GM21381 (cell line): ENCODE measurements around the gene ARHGEF17.
"Not testable (repeated sequence)": the region's sequence is repeated elsewhere in the genome, so short reads cannot be mapped to it uniquely, and the experiment has no call there.

Source experiments
- ATAC-seq: cut with Tn5 transposase; IDR thresholded peaks from one replicate; pipeline ENCODE4 v1.9.1; 2021; ENCODE audit warnings: mild to moderate bottlenecking, moderate library complexity; ENCODE audit not compliant: unreplicated experiment

ARHGEF17 gene, protein sequence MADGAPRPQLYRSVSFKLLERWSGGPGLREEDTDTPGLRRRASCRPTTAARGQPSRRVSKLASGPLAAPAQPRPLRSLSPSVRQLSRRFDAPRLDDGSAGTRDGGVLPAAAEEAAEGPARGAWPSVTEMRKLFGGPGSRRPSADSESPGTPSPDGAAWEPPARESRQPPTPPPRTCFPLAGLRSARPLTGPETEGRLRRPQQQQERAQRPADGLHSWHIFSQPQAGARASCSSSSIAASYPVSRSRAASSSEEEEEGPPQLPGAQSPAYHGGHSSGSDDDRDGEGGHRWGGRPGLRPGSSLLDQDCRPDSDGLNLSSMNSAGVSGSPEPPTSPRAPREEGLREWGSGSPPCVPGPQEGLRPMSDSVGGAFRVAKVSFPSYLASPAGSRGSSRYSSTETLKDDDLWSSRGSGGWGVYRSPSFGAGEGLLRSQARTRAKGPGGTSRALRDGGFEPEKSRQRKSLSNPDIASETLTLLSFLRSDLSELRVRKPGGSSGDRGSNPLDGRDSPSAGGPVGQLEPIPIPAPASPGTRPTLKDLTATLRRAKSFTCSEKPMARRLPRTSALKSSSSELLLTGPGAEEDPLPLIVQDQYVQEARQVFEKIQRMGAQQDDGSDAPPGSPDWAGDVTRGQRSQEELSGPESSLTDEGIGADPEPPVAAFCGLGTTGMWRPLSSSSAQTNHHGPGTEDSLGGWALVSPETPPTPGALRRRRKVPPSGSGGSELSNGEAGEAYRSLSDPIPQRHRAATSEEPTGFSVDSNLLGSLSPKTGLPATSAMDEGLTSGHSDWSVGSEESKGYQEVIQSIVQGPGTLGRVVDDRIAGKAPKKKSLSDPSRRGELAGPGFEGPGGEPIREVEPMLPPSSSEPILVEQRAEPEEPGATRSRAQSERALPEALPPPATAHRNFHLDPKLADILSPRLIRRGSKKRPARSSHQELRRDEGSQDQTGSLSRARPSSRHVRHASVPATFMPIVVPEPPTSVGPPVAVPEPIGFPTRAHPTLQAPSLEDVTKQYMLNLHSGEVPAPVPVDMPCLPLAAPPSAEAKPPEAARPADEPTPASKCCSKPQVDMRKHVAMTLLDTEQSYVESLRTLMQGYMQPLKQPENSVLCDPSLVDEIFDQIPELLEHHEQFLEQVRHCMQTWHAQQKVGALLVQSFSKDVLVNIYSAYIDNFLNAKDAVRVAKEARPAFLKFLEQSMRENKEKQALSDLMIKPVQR (N-terminal part only)

DNA sequence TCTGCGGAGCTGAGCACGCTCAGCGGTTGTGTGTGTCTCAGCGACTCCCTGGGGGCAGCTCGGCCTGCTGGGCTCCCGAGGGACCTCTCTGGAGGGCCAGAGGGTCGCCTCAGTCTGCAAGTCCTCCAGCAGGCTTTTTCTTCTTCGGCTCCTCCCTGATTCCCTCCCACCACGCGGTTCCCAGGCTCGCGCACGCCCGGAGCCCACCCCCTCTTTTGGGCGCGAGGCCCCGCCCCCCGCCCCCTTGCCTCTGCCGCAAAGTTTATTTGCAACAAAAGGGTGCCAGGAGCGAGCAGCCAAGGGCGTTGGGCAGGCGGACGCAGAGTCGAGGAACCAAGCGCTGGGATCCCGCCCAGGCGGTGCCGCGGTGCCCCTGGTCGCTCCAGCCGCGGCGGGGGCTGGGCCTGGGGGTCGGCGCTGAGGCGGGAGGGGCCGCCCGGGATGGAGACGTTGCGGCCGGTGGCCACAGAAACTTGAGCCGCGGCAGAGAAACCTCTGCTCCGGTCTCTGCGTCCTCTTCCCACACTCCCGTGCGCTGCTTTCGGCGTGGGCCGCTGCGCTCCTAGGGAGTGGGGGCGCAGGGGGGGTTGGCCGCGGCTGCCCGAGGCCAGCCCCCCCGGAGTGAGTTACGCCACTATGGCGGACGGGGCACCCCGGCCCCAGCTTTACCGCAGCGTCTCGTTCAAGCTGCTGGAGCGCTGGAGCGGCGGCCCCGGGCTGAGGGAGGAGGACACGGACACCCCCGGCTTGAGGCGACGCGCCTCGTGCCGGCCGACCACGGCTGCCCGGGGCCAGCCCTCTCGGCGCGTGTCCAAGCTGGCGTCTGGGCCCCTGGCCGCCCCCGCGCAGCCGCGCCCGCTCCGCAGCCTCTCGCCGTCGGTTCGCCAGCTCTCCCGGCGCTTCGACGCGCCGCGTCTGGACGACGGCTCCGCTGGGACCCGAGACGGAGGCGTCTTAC, at the start of gene ARHGEF17:
ARHGEF17 (plus strand) TSS at position 274 of the 958 bp plus-strand sequence; CDS start at position 637, 363 bp downstream.
- ATAC-seq, result peak; percentile 17

- no peak for ATAC-seq
These were observed 48.5 kb upstream of the ARHGEF17 start for GRCh38 chr11:73259406-73260126.

- no peak for ATAC-seq
These were observed 48.0 kb upstream of the ARHGEF17 start for GRCh38 chr11:73260127-73260457.

DNA sequence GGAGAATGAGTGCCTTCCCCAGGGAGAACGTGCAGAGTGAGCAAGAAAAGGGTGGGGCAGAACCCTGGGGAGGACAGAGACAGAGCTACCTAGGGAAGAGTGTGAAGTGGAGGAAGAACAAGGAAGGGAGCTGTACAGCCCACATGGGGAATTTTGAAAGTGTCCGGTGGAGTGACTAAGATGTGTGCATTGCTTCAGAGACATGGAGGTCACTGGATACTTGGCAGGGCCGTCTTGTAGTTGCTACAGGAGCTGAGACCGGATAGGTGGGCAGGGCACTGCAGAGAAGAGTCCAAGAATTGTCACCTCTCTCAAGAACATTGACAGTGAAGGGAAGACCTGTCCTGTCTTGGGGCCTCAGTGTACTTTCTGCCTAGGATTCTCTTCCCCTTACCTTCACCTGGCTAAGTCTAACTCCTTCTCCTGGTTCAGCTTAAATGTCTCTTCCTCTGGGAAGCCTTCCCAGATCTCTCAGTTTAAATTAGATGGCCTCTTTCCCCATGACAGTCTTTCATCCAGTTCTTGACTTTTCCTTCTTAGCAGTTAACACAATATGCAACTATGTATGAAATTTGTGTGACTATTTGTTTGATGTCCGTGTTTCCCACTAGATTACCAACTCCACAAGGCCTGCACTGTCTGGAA, 45.1 kb upstream of the ARHGEF17 start:
- no peak for ATAC-seq

- ATAC-seq, result no peak
These were observed 44.4 kb upstream of the ARHGEF17 start for GRCh38 chr11:73263640-73264039.

GRCh38 chr11:73265278-73265810, 42.7 kb upstream of the ARHGEF17 start:
- ATAC-seq, result no peak

DNA sequence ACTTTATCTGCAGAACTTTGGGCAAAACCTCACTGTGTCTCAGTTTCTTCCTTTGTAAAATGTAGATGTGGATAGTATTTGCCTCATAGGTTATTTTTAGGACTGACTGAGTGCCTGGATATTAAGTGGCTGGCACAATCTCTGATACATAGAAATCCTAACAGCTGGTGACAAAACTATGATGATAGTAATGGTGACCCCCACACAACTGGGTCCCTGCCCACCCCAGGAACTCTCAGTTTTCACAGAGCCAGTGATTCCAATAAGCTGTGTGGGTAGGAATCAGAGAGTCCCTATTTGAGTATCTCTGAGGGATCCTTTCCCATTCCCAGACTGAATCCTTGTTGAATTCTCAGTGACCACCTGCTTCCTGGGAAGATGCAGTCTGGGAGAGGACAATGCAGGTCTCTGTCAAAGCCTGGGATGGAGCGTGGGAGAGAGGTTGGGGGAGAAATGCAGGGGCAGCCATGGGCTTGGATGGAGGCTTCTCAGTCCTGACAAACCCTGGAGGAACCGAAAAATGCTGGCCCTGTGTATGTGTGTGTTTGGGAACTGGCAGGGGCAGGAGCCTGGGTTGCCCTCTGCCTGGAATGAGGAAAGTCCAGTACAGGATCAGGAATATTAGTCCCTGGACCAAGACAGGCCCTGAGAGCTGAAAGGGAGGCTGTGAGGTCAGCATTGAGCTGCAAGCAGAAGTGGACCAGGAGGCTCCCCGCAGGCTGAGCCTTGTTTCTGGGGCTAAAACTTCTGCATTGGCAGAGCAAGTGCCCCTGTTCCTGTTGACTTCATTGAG, 42.0 kb upstream of the ARHGEF17 start:
- ATAC-seq, result no peak

- no peak for ATAC-seq
These were observed 41.4 kb upstream of the ARHGEF17 start for GRCh38 chr11:73266646-73267020.

- ATAC-seq, result no peak
These were observed 40.8 kb upstream of the ARHGEF17 start for GRCh38 chr11:73267122-73267846.

DNA sequence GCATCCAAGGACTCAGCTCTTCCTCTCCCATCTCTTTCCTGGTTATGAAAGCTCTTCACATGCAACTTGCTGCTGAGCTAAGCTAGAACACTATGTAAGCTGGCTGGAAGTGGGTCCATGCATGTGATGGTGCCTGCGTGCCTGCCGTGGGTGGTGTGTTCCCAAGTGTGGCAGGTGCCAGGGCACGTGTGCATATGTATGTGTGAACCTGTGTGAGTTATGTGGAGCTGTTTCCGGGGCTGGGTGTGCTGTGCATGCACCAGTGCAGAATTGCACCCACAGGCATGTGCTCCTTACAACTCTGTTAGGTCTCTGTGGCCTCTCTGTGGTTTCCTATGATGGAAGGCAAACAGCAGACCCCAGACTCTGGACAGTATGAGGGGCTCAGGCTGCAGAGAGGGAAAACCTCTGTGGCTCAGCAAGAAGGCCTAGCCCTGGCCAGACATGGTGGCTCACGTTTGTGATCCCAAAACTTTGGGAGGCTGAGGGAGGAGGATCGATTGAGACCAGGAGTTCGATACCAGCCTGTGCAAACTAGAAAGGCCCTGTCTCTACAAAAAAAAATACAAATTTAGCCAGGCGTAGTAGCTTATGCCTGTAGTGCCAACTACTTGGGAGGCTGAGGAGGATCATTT, 40.1 kb upstream of the ARHGEF17 start:
- ATAC-seq, result no peak

DNA sequence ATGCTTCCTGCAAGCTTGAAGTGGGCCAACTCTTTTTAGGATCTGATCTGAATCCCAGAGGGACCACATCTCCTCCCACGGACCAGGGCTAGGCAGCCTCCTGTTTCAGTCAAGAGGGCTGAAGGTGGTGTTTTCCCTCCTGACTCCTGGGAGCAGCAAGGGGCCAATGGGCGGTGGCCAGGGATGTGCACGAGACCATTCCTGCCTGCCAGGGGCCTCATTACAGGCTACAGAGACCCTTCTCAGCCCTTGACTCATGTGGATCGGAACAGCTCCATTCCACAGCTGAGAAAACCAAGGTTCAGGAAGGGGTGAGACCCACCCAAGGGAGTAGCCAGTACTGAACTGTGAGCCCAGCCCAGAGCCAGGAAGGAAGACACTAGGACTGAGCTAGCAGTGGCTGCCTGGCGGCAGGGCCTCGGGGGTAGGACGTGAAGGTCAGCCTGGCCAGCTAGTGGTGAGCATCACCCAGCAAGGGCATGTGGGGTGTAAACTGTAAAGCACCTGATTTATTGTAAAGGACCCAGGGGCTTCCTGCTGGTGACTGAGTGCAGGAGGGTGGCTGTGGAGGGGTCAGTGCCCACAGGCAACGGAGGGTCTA, 39.3 kb upstream of the ARHGEF17 start:
- ATAC-seq, result no peak

DNA sequence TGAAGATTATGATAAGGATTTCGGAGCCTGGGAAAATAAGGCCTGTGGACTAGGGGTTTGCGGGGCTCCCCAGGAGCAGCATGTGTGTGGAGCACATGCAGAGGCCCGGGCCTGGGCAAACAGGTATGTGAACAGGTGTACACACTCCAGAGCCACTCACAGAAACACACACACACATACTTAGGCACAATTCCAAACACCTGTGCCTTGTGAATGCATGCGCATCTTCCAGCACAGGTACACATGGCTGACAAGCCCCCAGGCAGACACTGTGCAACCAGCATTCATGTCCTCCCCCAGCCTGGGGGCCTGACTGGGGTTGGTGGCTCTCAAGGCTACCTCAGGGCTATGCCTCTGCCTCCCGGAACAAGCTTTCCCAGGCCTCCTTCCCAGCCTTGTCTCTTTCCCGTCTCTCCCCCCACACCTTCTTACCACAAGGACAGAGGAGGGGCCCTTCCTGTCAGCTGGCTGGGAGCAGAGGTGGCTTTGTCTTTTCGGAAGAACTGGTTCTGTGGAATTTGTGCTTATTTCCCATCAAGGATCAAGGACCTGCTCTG, 38.5 kb upstream of the ARHGEF17 start:
- no peak for ATAC-seq

GRCh38 chr11:73270016-73270854, 37.8 kb upstream of the ARHGEF17 start:
- ATAC-seq, result no peak

GRCh38 chr11:73270855-73271477, 37.1 kb upstream of the ARHGEF17 start:
- no peak for ATAC-seq

- ATAC-seq, result not testable (repeated sequence)
These were observed 36.6 kb upstream of the ARHGEF17 start for GRCh38 chr11:73271478-73271865.
